Muscle of leg (tissue), 11 donors: ENCODE data around the gene MYL1. TPM values are rescaled to one million over a fixed set of nuclear protein-coding genes. Genes with fewer than 3 reads are reported as not detected.

Experiments used
- DNase-seq: peaks from one replicate; pipeline ENCODE4 v3.0.0; 2013
- H3K27ac ChIP-seq: one replicate; pipeline ENCODE4 v1.5.1; 2013; ENCODE audit warnings: mild to moderate bottlenecking, low read length, control low read depth
- H3K27me3 ChIP-seq: one replicate; pipeline ENCODE4 v1.6.1; 2013; ENCODE audit warnings: low read length; ENCODE audit not compliant: control insufficient read depth, insufficient read depth
- H3K36me3 ChIP-seq: one replicate; pipeline ENCODE4 v1.6.1; 2013; ENCODE audit warnings: low read length; ENCODE audit not compliant: control insufficient read depth, insufficient read depth
- H3K4me1 ChIP-seq: one replicate; pipeline ENCODE4 v1.6.1; 2013; ENCODE audit warnings: low read length; ENCODE audit not compliant: control insufficient read depth, insufficient read depth
- H3K4me3 ChIP-seq: one replicate; pipeline ENCODE4 v1.5.1; 2013; ENCODE audit warnings: low read length, control low read depth
- H3K9me3 ChIP-seq: replicated peaks from 2 replicates; pipeline ENCODE4 v1.6.1; 2013; ENCODE audit warnings: low read depth, low read length; ENCODE audit not compliant: control insufficient read depth
- WGBS: methylation state at CpG from one replicate; pipeline ENCODE4 v1.1.5; 2013; ENCODE audit warnings: missing lambda C conversion rate; ENCODE audit not compliant: insufficient coverage; 5-methylcytosine and 5-hydroxymethylcytosine counted together
- polyA plus RNA-seq, 8 donors: library from polyadenylated mRNA; unstranded; fragments of 120-200 nt; gene quantifications; one replicate each; pipeline versions ENCODE4 v1.2.1 to v1.2.3, GENCODE V29; 2013; ENCODE audit warnings: inconsistent platforms in 1 of 8, low replicate concordance in 1 of 8; ENCODE audit not compliant: insufficient read length in 8 of 8, insufficient read depth in 1 of 8
- total RNA-seq: library from RNA; stranded (reverse); fragments of 120-200 nt; gene quantifications from one replicate; pipeline ENCODE4 v1.2.4, GENCODE V29; 2013

The MYL1 gene
- total and polyA plus RNA-seq, 9 donors = 3,329 to 10,096 (median 6,573) TPM

DNA sequence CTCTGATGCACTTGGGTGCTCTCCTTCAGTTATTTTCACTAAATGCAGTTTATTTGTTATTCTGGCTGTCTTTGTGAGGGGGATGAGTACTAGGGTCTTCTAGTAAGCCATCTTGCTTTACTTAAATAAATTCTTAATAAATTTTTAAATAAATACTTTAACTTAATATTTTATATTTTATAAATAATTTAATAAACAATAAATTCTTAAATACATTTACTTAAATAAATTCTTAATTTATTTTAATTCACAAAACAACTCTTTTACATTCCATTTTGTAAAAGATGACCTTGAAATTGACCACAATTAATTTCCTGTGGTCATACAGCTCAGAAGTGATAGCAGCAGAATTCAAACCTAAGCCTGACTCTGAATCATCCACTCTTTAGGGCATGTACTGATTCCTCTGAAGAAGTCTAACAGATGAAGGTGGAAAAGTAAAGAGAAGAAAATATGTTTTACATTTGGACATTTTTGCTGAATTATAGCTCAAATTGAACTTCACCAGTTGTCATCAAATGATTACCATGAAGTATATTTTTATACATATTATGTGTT is 28.8 kb downstream of the MYL1 start:
- Histone ChIP-seq H3K4me3 (no peak overlapping the region), H3K27me3 (no peaks in the 10 kb centered on the region), H3K36me3 (no peaks in the 10 kb centered on the region), H3K9me3 (no peaks in the 10 kb centered on the region), H3K27ac (no peak overlapping the region), H3K4me1 (peaks cover 7% of the 10 kb centered on the region)
- no peak for DNase-seq

DNA sequence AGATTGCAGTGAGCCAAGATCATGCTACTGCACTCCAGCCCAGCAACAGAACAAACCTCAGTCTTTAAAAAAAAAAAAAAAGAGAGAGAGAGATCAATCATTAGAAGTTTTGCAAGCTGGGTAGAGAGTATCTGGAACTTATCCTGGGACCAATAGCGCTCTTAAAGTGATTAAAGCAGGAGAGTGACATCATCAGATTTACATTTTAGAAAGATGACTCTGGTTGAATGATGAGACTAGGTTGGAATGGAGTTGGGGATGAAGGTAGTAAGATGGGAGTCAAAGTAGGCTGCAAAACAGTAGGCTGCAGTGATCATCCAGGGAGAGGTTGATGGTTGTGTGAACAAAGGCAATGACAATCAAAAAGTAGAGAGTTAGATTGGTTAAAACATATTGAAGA is 37.8 kb downstream of the MYL1 start:
- Histone ChIP-seq H3K36me3 (no peaks in the 10 kb centered on the region), H3K27ac (no peak overlapping the region), H3K4me1 (no peaks in the 10 kb centered on the region), H3K27me3 (no peaks in the 10 kb centered on the region), H3K9me3 (no peaks in the 10 kb centered on the region), H3K4me3 (no peak overlapping the region)
- WGBS = 82% methylated on average over 1 of the region's 1 CpG
- DNase-seq = no peak

DNA sequence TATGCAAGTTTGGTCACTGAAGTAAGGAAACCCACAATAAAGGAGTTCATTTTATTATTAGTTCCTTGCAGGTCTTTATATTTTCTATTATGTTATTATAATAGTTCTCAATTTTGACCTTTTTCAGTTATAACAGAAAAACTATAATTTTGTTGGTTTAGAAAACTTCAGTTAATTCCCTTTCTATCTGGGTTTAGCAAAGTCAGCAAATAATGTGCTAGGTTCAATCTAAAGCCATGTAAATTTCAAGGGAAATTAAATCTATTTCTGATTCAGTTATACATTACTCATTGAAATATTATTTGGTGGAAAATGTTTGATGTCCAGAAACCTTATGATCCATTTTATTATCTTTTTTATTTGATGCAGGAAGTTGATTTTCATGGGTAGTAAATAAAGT is 43.7 kb downstream of the MYL1 start:
- no peaks in the 10 kb centered on the region for H3K4me1 ChIP-seq
- no peak overlapping the region for H3K4me3 ChIP-seq
- H3K36me3 ChIP-seq = no peaks in the 10 kb centered on the region
- no peaks in the 10 kb centered on the region for H3K9me3 ChIP-seq
- no peak for DNase-seq
- no peaks in the 10 kb centered on the region for H3K27me3 ChIP-seq
- H3K27ac ChIP-seq = no peak overlapping the region

DNA sequence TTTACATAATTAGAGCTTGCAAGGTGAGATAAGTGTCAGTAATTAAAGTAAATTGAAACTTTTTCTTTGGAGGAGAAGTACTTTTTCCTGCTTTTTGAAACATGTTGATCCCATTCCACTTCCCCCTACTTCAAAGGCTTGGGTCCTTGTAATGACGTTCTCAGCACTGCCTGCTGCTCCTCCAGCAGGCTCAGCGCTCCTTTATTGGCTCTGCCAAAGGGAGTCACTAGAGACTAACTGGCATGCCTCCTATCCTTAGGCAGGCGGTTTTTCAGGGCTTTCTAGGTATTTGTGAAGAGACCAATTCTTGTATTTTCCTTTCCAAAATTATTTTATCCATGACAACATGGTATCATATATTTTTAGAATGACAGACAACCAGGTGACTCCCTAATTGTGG is 45.8 kb downstream of the MYL1 start:
- H3K4me3 ChIP-seq = no peak overlapping the region
- H3K36me3 ChIP-seq = no peaks in the 10 kb centered on the region
- H3K9me3 ChIP-seq = no peaks in the 10 kb centered on the region
- WGBS = 0% methylated on average over 1 of the region's 3 CpGs
- no peaks in the 10 kb centered on the region for H3K4me1 ChIP-seq
- H3K27ac ChIP-seq = no peak overlapping the region
- no peak for DNase-seq
- H3K27me3 ChIP-seq = no peaks in the 10 kb centered on the region

DNA sequence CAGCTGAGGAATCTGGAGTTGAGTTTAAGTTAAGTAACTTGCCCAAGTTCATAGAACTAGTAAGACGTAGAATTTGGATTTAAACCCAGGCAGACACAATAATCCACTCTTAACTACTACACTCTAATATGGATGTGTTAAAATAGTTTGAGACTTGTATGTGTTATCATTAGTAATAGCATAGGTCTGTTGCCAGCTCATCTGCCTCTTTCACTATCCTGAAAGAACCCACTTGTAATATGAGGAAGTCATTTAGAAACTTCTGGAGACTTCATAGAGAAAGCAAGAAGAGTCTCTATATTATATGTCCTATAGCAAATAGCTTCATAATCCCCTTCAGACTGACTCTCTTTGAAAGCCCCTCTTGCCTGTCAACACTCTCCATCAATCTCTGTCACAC is 46.7 kb downstream of the MYL1 start:
- DNase-seq = no peak
- no peaks in the 10 kb centered on the region for H3K4me1 ChIP-seq
- no peaks in the 10 kb centered on the region for H3K27me3 ChIP-seq
- no peak overlapping the region for H3K27ac ChIP-seq
- H3K36me3 ChIP-seq = no peaks in the 10 kb centered on the region
- WGBS = no CpG with 5 or more reads among the region's 1 CpG
- H3K4me3 ChIP-seq = no peak overlapping the region
- no peaks in the 10 kb centered on the region for H3K9me3 ChIP-seq

DNA sequence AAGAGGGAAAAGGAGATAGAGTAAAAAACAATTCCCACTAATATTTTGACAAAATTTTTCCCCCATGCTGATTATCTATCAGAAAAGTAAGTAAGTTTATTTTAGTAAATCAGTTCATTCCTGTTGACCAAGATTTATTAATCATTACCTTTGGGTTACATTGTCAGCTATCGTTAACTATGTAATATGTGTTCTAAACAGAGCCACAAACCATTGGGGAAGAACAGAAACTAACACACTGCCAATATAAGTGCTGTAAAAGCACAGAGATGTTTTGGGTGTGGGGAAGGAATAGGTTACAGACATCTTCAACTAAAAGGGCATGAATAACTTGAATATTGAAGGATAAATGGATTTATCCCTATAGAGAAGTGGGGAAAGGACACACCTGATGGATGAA is 47.3 kb downstream of the MYL1 start:
- no CpG with 5 or more reads among the region's 1 CpG for WGBS
- no peaks in the 10 kb centered on the region for H3K27me3 ChIP-seq
- H3K4me1 ChIP-seq = no peaks in the 10 kb centered on the region
- H3K27ac ChIP-seq = no peak overlapping the region
- no peaks in the 10 kb centered on the region for H3K36me3 ChIP-seq
- DNase-seq = no peak
- no peak overlapping the region for H3K4me3 ChIP-seq
- H3K9me3 ChIP-seq = no peaks in the 10 kb centered on the region

DNA sequence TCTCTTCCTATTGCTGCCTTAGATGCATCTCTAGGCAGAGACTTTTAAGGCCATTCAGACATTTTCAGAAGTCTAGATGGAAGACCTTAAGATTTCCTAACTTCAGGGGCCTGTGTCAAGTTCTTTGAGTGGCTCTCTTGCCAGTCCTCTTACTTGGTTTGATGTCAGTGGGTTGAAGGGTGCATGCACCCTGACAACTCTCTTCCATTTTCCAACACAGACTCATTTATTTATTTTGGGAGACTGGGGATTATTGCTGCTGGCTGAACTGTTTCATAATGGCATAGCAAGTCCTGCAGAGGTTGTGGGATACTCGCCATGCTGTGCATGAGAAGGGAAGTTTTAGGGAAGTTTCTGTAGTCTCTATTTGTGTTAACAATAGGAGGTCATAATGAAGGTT is 50.7 kb downstream of the MYL1 start:
- Histone ChIP-seq H3K4me1 (no peaks in the 10 kb centered on the region), H3K9me3 (no peaks in the 10 kb centered on the region), H3K4me3 (no peak overlapping the region), H3K27me3 (no peaks in the 10 kb centered on the region), H3K27ac (no peak overlapping the region), H3K36me3 (no peaks in the 10 kb centered on the region)
- no CpG with 5 or more reads among the region's 1 CpG for WGBS
- DNase-seq = no peak

DNA sequence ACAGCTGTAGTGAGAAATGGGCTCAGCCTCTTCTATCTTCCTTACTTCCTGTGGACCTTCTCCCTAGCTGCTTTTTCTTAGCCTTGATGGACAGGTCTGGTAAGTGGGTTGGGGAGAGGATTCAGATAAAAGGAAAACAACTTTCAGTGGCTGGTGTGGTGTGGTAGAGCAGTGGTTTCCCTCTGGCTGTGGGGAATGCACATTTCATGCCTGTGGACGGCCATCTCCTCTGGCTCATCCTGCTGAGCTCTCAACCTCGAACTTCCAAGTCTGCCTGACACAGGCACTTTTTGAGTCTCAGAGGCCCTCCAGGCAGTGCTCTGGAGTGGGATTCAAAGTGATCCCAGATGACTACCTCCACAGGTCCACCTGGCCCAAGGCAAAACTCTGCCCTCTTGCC is 51.1 kb downstream of the MYL1 start:
- Histone ChIP-seq H3K4me1 (no peaks in the 10 kb centered on the region), H3K36me3 (no peaks in the 10 kb centered on the region), H3K27ac (no peak overlapping the region), H3K9me3 (no peaks in the 10 kb centered on the region), H3K4me3 (no peak overlapping the region), H3K27me3 (no peaks in the 10 kb centered on the region)
- DNase-seq = no peak
- 81% methylated on average over 2 of the region's 2 CpGs for WGBS

DNA sequence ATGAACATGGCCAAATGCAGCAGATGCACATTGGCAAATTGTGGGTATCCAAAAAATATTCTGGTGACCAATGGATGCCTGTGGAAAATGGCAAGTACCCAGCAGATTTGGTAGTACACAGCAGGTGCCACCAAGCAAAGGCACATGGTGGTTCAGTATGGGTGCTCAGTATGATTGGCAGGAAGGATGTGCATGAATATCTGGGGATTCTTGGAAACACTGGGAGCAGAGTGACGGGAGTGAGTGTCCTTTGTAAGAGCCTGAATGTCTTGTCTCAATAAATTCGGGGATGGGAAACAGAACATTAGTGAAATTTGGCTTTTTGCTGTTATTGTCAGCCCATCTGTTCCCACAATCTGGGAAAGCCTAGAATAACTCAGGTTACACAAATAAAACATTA is 52.9 kb downstream of the MYL1 start:
- Histone ChIP-seq H3K27me3 (no peaks in the 10 kb centered on the region), H3K27ac (no peak overlapping the region), H3K36me3 (no peaks in the 10 kb centered on the region), H3K4me3 (no peak overlapping the region), H3K4me1 (no peaks in the 10 kb centered on the region), H3K9me3 (no peaks in the 10 kb centered on the region)
- WGBS = no CpG with 5 or more reads among the region's 2 CpGs
- DNase-seq = no peak

DNA sequence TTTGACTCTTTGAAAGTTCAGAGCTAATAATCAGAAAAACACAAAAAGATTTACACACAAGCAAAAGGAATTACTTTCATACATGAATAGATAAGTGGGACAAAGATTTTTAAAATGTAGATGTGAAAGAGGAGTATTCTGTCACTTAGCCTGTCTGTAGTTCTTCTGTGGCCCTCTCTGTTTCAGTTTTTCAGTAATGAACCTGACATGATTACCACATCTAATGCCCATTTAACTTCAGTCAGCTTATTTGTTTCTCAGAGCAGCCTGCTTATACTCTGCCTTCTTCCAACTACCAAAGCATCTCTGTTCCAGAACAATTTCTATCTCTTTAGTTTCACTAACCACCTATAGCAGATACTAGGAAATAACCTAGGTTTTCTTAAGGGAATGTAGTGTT is 55.3 kb downstream of the MYL1 start:
- Histone ChIP-seq H3K27ac (no peak overlapping the region), H3K4me3 (no peak overlapping the region), H3K4me1 (no peaks in the 10 kb centered on the region), H3K27me3 (no peaks in the 10 kb centered on the region), H3K9me3 (no peaks in the 10 kb centered on the region), H3K36me3 (no peaks in the 10 kb centered on the region)
- no peak for DNase-seq
